CD14-positive monocyte (primary cell): ENCODE data around the gene CFAP299. TPM values are rescaled to one million over a fixed set of nuclear protein-coding genes. Genes with fewer than 3 reads are reported as not detected.

Experiments used
- DNase-seq, 3 donors: peaks; one replicate each; pipeline ENCODE4 v3.0.0-alpha.2; 2011 to 2022
- H2AFZ ChIP-seq: 2 replicates; pipeline ENCODE4 v1.6.0; 2012; ENCODE audit warnings: mild to moderate bottlenecking, low read depth, low read length, inconsistent platforms; ENCODE audit not compliant: insufficient read depth, poor library complexity, severe bottlenecking
- H3K27ac ChIP-seq, 2 donors: 1 replicate in 1 of 2; 2 replicates in 1 of 2; pipeline ENCODE4 v1.5.1; 2012 to 2013; ENCODE audit warnings: low read length in 2 of 2, control low read depth in 1 of 2, inconsistent platforms in 1 of 2, low read depth in 1 of 2, mild to moderate bottlenecking in 1 of 2
- H3K27me3 ChIP-seq, 2 donors: one replicate each; pipeline versions ENCODE4 v1.6.0 to v1.6.1; 2011 to 2013; ENCODE audit warnings: low read length in 2 of 2; ENCODE audit not compliant: control insufficient read depth in 2 of 2, insufficient read depth in 2 of 2
- H3K36me3 ChIP-seq, 2 donors: replicated peaks in 1 of 2; 1 replicate in 1 of 2; 2 replicates in 1 of 2; pipeline versions ENCODE4 v1.5.1 to v1.6.1; 2012 to 2013; ENCODE audit warnings: low read length in 2 of 2, control low read depth in 1 of 2, inconsistent platforms in 1 of 2, mild to moderate bottlenecking in 1 of 2; ENCODE audit not compliant: insufficient read depth in 2 of 2, control insufficient read depth in 1 of 2
- H3K4me1 ChIP-seq, 2 donors: 1 replicate in 1 of 2; 2 replicates in 1 of 2; pipeline versions ENCODE4 v1.5.1 to v1.6.1; 2012 to 2013; ENCODE audit warnings: low read length in 2 of 2, control low read depth in 1 of 2, inconsistent platforms in 1 of 2, mild to moderate bottlenecking in 1 of 2, moderate library complexity in 1 of 2; ENCODE audit not compliant: insufficient read depth in 2 of 2, control insufficient read depth in 1 of 2
- H3K4me2 ChIP-seq: replicated peaks from 2 replicates; pipeline ENCODE3; 2012; ENCODE audit warnings: low read length, moderate library complexity, mild to moderate bottlenecking; ENCODE audit not compliant: poor library complexity, severe bottlenecking; ENCODE audit errors: extremely low read depth
- H3K4me3 ChIP-seq, 3 experiments: fragments of 200-600 bp in 1 of 3; sonication (generic) in 1 of 3; replicated peaks in 1 of 3; 1 replicate in 2 of 3; 2 replicates in 1 of 3; pipeline ENCODE4 v1.5.1; 2011 to 2013; ENCODE audit warnings: low read length in 3 of 3, mild to moderate bottlenecking in 3 of 3, control low read depth in 2 of 3, low read depth in 2 of 3, inconsistent platforms in 1 of 3, moderate library complexity in 1 of 3
- H3K79me2 ChIP-seq: 2 replicates; pipeline ENCODE4 v1.6.0; 2012; ENCODE audit warnings: mild to moderate bottlenecking, control low read depth, inconsistent platforms, low read length, moderate library complexity; ENCODE audit not compliant: insufficient read depth
- H3K9ac ChIP-seq: 2 replicates; pipeline ENCODE4 v1.6.0; 2017; ENCODE audit warnings: low read length, mild to moderate bottlenecking; ENCODE audit not compliant: insufficient read depth, poor library complexity, severe bottlenecking
- H3K9me3 ChIP-seq, 2 donors: replicated peaks in 1 of 2; 1 replicate in 1 of 2; 2 replicates in 1 of 2; pipeline versions ENCODE4 v1.5.1 to v1.6.1; 2012 to 2013; ENCODE audit warnings: low read length in 2 of 2, control low read depth in 1 of 2; ENCODE audit not compliant: control insufficient read depth in 1 of 2, insufficient read depth in 1 of 2
- H4K20me1 ChIP-seq: 2 replicates; pipeline ENCODE4 v1.6.0; 2012; ENCODE audit warnings: mild to moderate bottlenecking, low read length, control low read depth, moderate library complexity; ENCODE audit not compliant: insufficient read depth
- H3K27ac Mint-ChIP-seq, 7 donors: one replicate each; pipeline ENCODE4 v1.8.0; 2020; ENCODE audit warnings: mild to moderate bottlenecking in 7 of 7, mixed read lengths in 7 of 7, moderate library complexity in 6 of 7, inconsistent platforms in 2 of 7
- H3K27me3 Mint-ChIP-seq, 3 donors: one replicate each; pipeline ENCODE4 v1.8.0; 2021 to 2022; ENCODE audit warnings: low read depth in 3 of 3, mild to moderate bottlenecking in 3 of 3, mixed read lengths in 3 of 3, moderate library complexity in 3 of 3, inconsistent platforms in 1 of 3
- H3K36me3 Mint-ChIP-seq, 2 donors: one replicate each; pipeline ENCODE4 v1.8.0; 2020; ENCODE audit warnings: mixed read lengths in 2 of 2, inconsistent platforms in 1 of 2, mild to moderate bottlenecking in 1 of 2
- H3K4me1 Mint-ChIP-seq: one replicate; pipeline ENCODE4 v1.8.0; 2020; ENCODE audit warnings: mild to moderate bottlenecking, mixed read lengths
- H3K4me3 Mint-ChIP-seq, 2 donors: one replicate each; pipeline ENCODE4 v1.8.0; 2020; ENCODE audit warnings: mild to moderate bottlenecking in 2 of 2, mixed read lengths in 2 of 2, moderate library complexity in 1 of 2
- H3K9me3 Mint-ChIP-seq, 7 donors: one replicate each; pipeline ENCODE4 v1.8.0; 2020 to 2022; ENCODE audit warnings: mixed read lengths in 7 of 7, mild to moderate bottlenecking in 6 of 7, moderate library complexity in 6 of 7, inconsistent platforms in 2 of 7
- CTCF ChIP-seq: fragments of 200-600 bp; IDR thresholded peaks from one replicate; pipeline ENCODE4 v1.8.0; 2022; ENCODE audit warnings: antibody characterized with exemption, mild to moderate bottlenecking
- WGBS: methylation state at CpG from one replicate; pipeline ENCODE4 v1.1.5; 2013; ENCODE audit warnings: missing lambda C conversion rate; ENCODE audit not compliant: insufficient coverage; 5-methylcytosine and 5-hydroxymethylcytosine counted together
- intact Hi-C, 2 donors: fragments of 100-400 bp; cut with micrococcal nuclease; formaldehyde crosslinking; loops; one replicate each; pipeline versions ENCODE4 v1.15.0 to v1.15.1; 2023
- polyA plus RNA-seq, 3 donors: library from polyadenylated mRNA; depleted of rRNA in 1 of 3; unstranded in 2 of 3; stranded (reverse) in 1 of 3; fragments of 300-500 nt in 2 of 3; fragments of >200 nt in 1 of 3; fragmentation: Illumina TruSeq in 2 of 3; gene quantifications; 1 replicate in 2 of 3; 2 replicates in 1 of 3; pipeline ENCODE4 v1.2.3, GENCODE V29; 2012 to 2021

CFAP299 gene
- polyA plus RNA-seq, 3 donors, result not detected

- Histone ChIP-seq H3K4me3 (no peak overlapping the region), H3K9ac (no peak overlapping the region), H2AFZ (no peak overlapping the region), H3K4me1 (no peaks in the 10 kb centered on the region), H4K20me1 (no peaks in the 10 kb centered on the region), H3K27ac (no peak overlapping the region), H3K9me3 (no peaks in the 10 kb centered on the region), H3K79me2 (no peaks in the 10 kb centered on the region), H3K4me2 (no peak overlapping the region), H3K36me3 (no peaks in the 10 kb centered on the region), H3K27me3 (no peaks in the 10 kb centered on the region)
- intact Hi-C loops, result no loop called here
- TF ChIP-seq CTCF, result no peak
- H3K9me3 Mint-ChIP-seq, result peaks cover 0 to 3% (median 0%) of the 10 kb centered on the region in 7 donors
- no peak overlapping the region for H3K4me3 Mint-ChIP-seq
- H3K27ac Mint-ChIP-seq, result no peak overlapping the region
- WGBS, result no CpG with 5 or more reads among the region's 2 CpGs
- no peaks in the 10 kb centered on the region for H3K4me1 Mint-ChIP-seq
- no peak for DNase-seq
- H3K36me3 Mint-ChIP-seq, result no peaks in the 10 kb centered on the region
- H3K27me3 Mint-ChIP-seq, result peaks cover 0 to 3% (median 2%) of the 10 kb centered on the region in 3 donors
Measured at GRCh38 chr4:80294206-80294605, 41.3 kb upstream of the CFAP299 start.

- H3K4me1 Mint-ChIP-seq, result no peaks in the 10 kb centered on the region
- Histone ChIP-seq H3K9me3 (no peaks in the 10 kb centered on the region), H3K4me3 (no peak overlapping the region), H3K27ac (no peak overlapping the region), H3K9ac (no peak overlapping the region), H3K79me2 (no peaks in the 10 kb centered on the region), H2AFZ (no peak overlapping the region), H4K20me1 (no peaks in the 10 kb centered on the region), H3K4me2 (no peak overlapping the region), H3K27me3 (no peaks in the 10 kb centered on the region), H3K4me1 (no peaks in the 10 kb centered on the region), H3K36me3 (no peaks in the 10 kb centered on the region)
- intact Hi-C loops, result no loop called here
- DNase-seq, result no peak
- H3K4me3 Mint-ChIP-seq, result no peak overlapping the region
- no peak overlapping the region for H3K27ac Mint-ChIP-seq
- peaks cover 0 to 3% (median 0%) of the 10 kb centered on the region in 7 donors for H3K9me3 Mint-ChIP-seq
- 90% methylated on average over 3 of the region's 3 CpGs for WGBS
- no peaks in the 10 kb centered on the region for H3K36me3 Mint-ChIP-seq
- no peak for TF ChIP-seq CTCF
- peaks cover 0 to 3% (median 2%) of the 10 kb centered on the region in 3 donors for H3K27me3 Mint-ChIP-seq
Measured at GRCh38 chr4:80295336-80295735, 40.2 kb upstream of the CFAP299 start.
